GM19463 (cell line): ENCODE measurements around the gene PGAM1.
"Not testable (repeated sequence)": the region's sequence is repeated elsewhere in the genome, so short reads cannot be mapped to it uniquely, and the experiment has no call there.

ENCODE experiments used
- ATAC-seq: cut with Tn5 transposase; IDR thresholded peaks from one replicate; pipeline ENCODE4 v1.9.1; 2021; ENCODE audit warnings: mild to moderate bottlenecking, moderate library complexity; ENCODE audit not compliant: unreplicated experiment

The PGAM1 gene

DNA sequence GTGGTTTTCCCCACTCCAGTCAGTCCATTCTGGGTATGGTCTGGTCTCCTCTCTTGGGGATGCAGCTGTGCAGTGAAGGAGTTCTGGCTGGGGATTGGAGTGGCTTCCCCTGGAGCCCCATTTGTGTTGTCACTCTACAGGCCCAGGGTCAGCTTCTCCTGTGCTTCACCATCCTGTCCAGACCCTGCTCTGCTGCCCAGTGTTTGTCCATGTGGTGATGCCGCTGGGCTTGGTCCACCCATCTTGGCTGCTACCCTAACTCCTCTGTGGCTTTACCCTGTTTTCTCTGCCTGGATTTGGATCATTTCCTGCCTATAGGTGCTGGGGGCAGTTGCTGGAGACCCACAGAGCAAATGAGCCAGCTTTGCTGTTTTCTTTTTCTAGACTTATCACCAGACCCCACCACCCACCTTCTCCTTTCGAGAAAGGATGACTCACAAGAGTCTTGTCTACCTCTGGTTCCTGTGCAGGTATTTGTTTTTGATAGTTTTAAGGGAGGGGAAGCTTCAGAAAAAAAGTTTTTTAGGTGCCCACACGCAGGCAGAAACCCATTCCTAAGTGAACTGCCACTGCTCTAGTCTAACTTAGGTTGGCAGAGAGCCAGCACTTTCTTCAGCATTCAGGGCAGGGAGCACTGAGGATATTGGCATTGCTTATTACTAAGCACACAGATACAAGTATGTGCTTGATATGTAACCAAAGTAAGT is 28.5 kb downstream of the PGAM1 start:
- ATAC-seq: no peak

DNA sequence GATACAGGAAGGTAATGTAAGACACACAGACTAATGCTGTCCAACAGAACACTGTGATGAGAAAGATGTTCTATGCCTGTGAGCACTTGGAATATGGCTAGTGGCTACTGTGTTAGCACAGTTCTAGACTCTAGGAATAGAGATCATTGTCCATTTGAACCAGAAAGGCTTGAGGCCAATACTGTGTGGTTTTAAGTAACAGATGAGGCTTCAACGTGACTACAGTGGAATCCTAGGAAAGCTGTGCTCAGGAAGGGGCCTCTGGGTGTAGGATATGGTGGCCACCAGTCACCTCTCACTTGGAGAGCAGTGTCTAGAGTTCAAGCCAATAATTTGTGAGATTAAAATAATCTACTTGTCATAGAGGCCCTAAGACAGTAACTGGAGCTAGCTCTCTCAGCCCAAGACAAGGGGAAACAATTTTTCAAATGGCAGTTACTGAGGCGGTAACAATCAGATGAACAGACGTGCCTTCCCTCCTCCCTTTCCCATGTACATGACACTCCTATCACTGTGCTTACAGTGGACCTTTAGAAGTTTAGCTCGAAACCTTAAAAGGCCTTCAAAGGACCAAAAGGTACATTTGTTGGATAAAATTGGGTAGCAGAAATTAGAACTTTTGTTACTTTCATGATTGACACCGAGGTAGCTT is 30.2 kb downstream of the PGAM1 start:
- ATAC-seq: no peak

DNA sequence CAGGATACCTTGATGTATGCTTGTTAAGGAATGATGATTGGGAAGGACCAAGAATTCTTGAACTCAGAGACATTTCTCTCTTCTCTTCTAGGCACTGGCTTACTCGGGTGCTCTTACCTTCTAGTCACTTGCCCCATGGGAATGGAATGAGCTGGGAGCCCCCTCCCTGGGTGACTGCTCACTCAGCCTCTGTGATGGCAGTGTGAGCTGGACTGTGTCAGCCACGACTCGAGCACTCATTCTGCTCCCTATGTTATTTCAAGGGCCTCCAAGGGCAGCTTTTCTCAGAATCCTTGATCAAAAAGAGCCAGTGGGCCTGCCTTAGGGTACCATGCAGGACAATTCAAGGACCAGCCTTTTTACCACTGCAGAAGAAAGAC is 30.7 kb downstream of the PGAM1 start:
- no peak for ATAC-seq

DNA sequence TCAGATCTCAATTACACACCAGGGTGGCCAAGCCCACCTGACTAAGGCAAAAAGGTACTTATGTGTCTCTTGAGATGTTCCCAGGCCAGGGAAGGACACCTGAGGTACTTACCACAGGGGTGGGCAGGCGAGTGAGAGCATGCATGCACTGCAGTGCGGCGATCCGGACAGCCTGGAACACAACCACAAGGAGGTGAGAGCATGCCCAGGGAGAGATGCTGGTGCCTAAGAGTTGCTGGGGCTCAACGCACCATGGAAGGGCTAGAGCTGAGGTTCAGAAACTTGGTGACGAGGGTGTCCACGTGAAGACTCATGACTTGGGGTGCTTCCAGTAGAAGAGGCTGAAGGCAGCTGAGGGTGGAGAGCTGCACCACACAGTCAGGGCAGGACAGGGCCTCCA is 33.1 kb downstream of the PGAM1 start:
- no peak for ATAC-seq

DNA sequence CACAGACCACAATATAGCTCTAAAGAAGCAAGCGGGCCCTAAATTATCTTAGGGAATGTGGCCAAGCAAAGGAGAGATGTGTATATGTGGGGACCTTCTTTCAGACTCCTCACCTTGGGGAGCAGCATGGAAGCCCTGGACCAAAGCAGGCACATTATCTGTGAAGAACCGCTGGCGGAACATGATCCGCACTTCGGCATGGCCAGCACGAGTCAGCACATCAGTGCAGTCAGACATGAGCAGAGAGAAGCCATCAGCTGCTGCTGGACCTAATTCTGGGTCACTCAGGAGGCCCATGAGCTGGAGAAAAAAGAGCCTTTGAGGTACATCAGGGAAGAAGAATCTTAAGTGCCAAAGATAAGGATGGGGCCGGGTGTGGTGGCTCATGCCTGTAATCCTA is 33.9 kb downstream of the PGAM1 start:
- ATAC-seq: no peak

DNA sequence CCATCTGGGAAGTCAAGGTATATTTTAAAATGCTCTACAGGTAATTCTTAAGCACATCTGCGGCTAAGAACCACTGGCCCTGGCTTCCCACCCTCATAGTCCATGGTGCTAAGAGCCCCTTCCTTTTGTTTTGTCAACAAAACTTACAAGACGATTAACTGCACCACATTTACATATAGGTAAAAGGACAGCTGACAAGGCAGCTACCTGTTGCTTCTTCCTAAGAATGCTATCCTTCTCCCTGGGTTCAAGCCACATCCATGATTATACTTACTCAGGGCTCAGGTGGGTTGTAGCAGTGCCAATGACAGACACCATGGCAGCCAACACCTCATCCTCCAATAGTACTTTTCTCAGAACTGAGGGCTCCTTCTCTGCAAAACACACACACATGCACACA is 36.3 kb downstream of the PGAM1 start:
- ATAC-seq: no peak

DNA sequence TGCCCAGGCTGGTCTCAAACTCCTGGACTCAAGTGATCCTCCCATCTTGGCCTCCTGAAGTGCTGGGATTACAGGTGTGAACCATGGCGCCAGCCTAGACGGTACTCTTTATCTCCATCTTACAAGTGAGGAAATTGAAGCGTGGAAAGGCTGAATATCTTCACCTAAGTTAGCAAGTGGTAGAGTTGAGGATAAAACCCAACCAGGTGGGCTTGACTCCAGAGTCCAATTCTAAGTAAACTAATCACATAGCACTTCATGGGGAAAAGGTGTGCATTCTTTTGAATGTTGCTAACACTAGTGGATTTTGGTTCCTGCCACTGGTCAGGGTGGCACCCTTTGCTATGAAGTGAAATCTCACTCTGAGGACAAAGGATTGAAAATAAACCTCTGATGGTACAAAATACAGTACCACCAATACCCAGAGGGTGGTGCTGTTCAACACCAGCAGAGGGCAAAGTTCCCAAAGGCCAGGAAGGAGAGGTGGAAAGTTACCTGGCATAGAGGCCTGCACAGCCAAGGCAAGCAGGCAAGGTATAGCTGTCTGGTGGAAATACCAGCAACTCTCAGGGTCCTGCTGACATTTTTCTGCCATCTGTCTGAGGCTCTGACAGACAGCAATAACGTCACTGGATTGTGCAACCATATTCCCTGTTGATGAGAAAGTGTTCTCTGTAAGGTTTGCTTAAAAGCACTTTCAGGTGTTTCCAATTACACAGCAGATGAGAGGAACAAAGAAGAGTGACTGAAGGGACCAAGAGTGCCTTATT is 37.6 kb downstream of the PGAM1 start:
- ATAC-seq: no peak

DNA sequence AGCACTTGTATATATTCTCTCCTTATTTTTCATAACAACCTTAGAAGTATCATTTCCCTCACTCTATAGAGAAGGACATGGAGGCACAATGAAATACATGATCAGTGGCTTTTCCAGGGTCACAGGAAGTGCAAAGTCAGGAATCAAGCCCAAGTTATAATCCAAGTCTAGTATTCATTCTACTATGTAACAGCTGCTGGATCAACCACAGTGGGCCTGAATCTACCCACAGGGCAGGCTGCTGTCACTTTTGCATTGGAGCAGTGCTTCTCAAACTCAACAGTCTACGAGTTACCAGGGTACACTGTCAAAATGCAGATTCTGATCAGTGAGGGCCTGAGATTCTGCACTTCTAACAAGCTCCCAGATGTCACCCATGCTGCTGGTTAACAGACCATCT is 38.2 kb downstream of the PGAM1 start:
- no peak for ATAC-seq

DNA sequence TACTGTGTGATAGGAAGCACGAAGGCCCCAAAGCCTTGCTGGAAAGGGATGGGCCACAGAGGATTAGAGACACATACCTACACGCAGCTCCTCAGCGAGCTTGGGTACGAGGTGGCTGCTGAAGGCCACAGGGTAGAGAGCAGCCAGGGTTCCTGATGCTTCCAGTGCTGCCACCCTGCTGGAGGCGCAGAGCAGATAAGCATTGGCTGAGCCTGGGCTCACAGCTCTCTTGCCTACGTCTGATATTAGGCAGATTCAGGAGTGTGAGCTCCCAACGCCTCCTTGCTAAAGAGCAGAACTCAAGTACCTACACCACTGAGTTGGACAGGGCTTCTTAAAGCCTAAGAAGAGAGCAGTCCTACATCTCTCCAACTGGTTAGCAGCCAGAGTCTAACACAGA is 40.0 kb downstream of the PGAM1 start:
- ATAC-seq: no peak

DNA sequence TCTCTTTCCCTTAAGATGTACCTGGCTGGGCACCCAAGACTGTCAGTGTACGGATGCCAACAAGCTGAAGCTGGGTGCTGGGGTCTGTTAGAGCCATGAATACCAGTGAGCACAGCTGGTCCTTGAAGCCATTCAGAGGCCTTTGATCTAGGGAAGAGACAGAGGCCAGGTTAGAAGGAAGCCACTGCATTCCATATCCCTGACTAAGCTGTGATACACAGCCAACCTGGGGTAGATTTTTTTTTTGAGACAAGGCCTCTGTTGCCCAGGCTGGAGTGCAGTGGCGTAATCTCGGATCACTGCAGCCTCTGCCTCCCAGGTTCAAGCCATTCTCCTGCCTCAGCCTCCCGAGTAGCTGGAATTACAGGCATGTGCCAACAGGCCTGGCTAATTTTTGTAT is 40.8 kb downstream of the PGAM1 start:
- ATAC-seq: no peak

DNA sequence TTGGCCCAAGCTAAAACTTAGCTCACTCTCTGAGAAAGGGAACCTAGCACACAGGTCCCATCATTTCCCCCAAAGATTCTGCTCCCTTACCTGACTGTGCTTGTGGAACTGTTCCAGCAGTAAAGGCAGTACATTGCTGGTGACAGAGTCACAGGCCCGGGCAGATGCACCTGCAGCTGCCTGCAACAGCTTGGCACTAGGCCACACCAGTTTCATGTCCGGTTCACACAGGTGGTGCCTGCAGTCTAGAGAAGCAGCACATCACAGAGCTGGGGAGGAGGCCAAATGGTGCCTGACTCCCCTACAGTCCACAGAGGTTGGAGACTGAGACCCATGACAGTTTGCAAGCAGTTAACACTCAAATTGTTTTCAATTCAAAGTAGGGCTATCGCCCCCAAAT is 42.2 kb downstream of the PGAM1 start:
- no peak for ATAC-seq

DNA sequence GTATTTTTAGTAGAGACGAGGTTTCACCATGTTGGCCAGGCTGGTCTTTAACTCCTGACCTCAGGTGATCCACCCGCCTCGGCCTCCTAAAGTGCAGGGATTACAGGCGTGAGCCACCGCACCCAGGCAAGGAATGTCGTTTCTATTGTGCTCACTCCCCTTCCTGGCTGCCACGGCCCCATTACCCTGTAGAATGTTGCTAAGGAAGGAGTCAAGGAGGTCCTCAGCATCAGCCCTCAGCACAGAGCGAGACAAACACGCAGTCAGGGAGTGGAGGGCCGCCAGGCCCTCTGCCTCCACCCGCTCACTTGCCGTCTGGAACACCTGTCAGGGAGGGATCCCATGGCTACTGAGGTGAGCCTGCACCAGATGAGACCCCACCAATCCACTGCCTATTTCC is 42.8 kb downstream of the PGAM1 start:
- not testable (repeated sequence) for ATAC-seq

DNA sequence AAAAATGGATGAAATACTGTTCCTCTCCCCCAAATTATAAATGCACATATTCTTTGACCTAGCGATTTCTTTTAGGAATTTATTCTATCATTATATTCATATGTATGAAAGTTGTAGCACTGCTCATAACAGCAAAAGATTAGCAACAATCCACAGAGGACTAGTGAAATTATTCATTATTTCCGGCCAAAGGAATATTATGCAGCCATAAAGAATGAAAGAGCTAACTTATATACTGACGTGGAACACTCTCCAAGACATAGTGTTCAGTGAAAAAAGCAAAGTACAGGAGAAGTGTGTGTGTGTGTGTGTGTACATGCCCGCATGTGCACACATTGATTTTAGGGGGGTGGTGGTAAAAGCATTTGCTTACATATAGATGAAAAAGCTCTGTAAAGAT is 48.9 kb downstream of the PGAM1 start:
- no peak for ATAC-seq

DNA sequence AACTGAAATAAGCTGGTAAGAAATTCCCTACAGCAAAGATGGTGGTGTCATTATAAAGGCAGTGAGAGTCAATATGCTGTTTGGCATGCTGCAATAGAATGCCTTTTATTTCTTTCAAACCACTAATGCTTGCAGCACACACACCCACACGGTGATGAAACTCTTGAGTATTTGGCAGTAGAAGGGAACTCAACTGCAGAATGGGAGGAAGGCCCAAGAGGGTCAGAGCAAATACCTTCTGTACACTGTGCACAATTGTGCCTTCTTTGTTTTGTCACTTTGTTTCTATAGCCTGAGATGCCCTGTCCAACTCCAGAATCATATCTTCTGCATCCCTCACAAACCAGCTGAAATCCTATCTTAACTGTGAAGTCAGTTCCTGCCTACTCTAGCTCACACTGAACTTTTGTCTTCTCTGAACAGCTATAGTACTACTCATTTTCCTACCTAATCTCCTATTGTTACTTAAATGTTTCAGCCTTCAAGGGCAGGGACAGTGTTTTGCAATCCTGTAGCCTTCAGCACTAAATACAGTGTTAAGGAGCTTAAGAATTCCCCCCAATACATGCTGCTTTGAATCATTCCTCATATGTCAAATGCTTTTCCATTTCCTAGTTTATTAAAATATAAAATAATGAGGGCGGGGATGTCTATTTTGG is 50.1 kb downstream of the PGAM1 start:
- ATAC-seq: no peak

DNA sequence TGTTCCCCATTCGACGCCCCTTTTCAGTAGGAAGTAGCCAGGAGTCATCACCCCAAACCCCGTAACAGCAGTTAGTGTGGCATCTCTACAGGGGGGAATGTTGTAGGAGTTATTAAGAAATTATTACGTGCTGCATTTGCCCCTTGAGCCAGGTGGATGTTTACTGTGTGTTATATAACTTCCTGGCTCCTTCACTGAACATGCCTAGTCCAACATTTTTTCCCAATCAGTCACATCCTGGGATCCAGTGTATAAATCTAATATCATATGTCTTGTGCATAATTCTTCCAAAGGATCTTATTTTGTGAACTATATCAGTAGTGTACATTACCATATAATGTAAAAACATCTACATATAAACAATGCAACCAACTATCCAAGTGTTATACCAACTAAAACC is 53.4 kb downstream of the PGAM1 start:
- not testable (repeated sequence) for ATAC-seq

DNA sequence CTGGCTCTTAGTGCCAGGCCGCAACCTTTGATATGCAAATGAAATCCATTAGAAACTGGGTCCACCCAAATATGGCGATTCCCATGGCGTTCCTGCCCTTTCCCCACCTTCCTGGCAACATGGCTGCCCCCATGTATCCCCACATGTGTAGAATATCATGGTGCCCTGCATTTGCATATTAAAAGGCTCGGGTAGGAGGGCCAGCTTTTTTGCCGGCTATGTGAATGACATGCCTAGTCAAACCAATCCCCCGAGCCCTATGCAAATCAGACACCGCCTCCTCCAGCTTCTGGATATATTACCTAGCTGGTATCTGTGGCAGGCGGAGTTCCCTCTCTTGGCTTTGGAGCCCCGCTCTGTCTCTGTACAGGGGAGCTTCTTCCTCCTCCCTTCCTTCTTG is 53.9 kb downstream of the PGAM1 start:
- ATAC-seq: no peak

DNA sequence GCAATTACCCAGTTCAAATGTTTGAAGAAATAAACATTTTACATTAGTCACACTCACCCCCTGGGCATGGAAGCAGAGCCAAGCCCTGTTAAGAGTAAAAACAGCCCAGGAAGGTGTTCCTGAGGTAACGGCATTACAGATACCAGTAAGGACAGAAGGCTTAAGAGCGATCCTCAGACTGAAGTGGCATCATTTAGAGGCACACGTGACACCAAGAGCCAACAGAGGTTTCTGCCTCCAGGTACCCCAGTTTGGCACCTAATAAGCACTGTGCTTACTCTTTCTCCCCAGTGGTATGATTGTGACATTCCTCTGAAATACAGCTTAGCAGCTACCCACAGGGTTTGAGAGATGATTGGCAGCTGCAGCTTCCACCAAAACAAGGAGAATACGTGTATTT is 55.1 kb downstream of the PGAM1 start:
- no peak for ATAC-seq

DNA sequence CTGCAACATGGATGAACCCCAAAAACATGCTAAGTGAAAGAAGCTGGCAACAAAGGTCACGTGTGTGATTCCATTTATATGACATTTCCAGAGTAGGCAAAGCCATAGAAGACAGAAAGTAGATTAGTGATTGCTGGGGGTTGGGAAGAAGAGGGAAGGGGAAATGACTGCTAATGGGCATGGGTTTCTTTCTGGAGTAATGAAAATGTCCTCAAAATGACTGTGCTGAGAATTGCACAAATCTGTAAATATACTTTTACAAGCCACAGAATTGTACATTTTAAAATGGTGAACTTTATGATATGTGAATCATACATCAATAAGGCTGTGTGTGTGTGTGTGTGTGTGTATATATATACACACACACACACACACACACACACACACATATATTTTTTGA is 56.4 kb downstream of the PGAM1 start:
- no peak for ATAC-seq
